ENCODE measurements around the gene MTHFSD.

The MTHFSD gene

DNA sequence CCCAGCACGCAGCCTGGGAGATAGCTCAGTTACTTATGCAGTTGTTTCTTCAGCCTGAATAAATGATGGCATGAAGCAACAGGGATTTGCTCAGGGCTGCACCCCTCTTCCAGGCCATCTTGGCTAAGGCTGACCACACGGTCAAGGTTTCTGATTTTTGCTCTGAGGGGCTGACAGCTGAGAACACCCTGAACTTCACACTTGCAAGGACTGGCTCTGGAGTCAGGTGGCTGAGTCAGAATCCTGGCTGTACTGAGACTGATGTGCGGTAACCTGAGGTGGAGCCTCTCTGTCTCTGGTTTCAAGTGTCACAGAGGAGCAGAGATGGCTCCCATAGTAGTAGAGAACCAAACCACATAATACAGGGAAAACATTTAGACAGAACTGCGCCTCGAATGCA lies 4.8 kb downstream of the MTHFSD start:
- TF ChIP-seq, protein P1, sequence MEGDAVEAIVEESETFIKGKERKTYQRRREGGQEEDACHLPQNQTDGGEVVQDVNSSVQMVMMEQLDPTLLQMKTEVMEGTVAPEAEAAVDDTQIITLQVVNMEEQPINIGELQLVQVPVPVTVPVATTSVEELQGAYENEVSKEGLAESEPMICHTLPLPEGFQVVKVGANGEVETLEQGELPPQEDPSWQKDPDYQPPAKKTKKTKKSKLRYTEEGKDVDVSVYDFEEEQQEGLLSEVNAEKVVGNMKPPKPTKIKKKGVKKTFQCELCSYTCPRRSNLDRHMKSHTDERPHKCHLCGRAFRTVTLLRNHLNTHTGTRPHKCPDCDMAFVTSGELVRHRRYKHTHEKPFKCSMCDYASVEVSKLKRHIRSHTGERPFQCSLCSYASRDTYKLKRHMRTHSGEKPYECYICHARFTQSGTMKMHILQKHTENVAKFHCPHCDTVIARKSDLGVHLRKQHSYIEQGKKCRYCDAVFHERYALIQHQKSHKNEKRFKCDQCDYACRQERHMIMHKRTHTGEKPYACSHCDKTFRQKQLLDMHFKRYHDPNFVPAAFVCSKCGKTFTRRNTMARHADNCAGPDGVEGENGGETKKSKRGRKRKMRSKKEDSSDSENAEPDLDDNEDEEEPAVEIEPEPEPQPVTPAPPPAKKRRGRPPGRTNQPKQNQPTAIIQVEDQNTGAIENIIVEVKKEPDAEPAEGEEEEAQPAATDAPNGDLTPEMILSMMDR (IDR thresholded peaks at IDR 0.05; ENCODE audit: low read depth, low read length) = no peak

DNA sequence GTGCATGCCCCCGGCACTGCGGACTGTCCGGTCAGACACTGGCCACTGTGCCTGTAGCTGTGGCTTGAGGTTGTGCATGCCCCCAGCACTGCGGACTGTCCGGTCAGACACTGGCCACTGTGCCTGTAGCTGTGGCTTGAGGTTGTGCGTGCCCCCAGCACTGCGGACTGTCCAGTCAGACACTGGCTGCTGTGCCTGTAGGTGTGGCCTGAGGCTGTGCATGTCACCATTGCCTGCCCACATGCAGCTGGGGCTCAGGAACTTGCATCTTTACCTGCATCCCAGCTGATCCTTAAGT lies 5.2 kb downstream of the MTHFSD start:
- H3K4me3 ChIP-seq (ENCODE audit: low read depth, low read length) = no peak overlapping the region
- TF ChIP-seq, protein P1 (IDR thresholded peaks at IDR 0.05; ENCODE audit: low read depth, low read length) = no peak

More for the DNA sequence above, 4.8 kb downstream of the MTHFSD start:
- no peak overlapping the region for H3K4me3 ChIP-seq (ENCODE audit: low read depth, low read length)

DNA sequence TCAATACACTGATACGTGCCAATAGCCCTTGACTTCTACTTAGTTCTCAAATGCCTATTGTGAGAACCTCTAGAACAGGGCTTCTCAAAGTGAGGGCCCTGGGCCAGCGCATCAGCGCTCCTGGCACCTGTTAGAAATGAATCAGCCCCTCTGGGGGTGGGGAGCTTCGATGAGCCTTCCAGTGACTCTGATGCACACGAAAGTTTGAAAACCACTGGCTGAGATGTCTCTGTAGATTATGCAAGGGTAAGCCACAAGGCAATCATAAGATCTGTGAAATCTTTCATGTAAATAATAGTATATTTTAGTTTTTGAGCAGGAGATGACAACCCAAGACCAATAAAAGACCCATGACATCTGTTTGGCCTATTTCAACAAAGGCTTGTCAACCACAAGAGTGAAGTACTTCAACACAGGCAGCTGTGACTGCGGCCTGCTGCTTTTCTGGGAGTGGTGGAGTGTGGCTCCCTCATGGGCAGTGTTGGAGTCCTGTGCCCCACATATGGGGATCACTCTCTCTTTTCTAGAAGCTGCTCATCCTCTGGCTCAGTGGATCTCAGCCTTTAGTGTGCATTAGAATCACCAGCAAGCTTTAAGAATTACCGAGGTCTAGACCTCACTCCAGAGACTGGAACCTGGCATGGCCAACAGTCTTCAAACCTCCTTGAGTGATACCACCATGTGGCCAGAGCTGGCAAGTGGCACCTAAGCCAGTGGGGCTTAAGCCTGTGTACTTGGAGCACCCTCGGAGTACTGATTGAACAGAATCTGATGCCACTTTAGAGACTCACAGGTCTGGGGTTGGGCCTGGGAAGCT lies 5.8 kb downstream of the MTHFSD start:
- H3K4me3 ChIP-seq (ENCODE audit: low read depth, low read length) = no peak overlapping the region
- TF ChIP-seq, protein P1 (IDR thresholded peaks at IDR 0.05; ENCODE audit: low read depth, low read length) = no peak

DNA sequence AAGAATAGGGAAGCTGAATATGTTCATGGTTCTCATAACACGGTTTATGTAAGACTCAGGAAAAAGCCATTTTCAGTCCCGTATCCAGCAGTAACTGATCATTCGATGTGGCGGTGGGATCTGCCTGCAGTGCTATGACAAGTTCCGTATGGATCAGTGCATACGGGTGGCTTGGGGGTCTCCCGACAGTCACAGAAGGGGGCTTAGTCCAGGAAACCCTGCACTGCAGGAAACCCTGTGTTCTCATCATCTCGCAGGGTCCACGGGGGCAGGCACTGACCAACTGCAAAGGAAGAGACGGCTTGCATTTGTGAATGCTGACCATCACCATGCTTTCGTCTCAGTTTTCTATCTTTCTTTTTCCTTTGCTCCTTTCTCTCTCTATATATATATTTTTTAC lies 7.7 kb downstream of the MTHFSD start:
- H3K4me3 ChIP-seq (ENCODE audit: low read depth, low read length) = no peak overlapping the region
- TF ChIP-seq, protein P1 (IDR thresholded peaks at IDR 0.05; ENCODE audit: low read depth, low read length) = no peak

DNA sequence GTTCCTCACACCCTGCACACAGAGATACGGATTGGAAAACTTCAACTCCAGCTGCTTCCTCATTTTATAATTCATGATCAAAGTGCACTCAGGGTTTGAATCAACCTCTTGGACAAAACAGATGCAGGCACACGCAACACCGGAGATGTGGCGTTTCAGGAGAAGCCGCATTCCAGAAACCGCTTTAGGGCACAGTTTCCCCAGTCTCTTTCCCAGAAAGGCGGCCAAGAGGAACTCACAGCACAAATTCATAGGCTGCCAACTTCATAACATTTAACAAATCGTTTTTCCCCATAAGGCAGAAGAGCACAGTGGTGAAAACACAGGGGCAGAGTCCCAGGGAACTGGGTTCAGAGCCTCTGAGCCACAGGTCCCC lies 8.4 kb downstream of the MTHFSD start:
- TF ChIP-seq, protein P1 (IDR thresholded peaks at IDR 0.05; ENCODE audit: low read depth, low read length) = no peak

DNA sequence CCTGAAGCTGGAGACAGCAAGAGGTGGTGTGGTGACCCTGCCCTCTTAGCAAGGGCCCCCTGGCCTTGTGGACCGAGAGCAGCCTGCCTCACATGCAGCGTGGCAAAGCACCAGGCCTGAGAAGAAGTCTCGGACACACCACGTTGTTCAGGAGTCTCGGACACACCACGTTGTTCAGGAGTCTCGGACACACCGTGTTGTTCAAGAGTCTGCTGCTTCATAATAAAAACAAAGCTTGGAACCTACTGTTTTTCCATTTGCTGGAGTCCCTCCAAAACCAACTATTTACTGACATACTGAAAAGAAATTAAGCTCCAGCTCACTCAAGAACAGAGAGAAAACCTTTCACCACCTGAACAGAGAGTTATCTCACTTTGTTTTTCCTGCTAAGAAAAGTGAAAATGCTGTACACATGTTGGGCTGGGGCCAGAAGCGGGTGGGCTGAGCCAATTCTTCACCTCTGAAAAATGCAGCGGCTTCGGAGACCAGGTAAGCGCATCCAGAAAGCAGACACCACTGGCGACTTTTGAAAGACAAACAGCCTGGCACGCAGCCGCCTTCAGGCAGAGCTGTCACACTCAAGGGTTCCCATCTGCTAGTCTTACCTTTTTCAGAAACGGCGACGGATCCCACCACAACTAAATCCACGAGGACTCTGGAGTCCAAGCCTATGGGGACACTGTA lies 8.9 kb downstream of the MTHFSD start:
- no peak overlapping the region for H3K4me3 ChIP-seq (ENCODE audit: low read depth, low read length)
- TF ChIP-seq, protein P1 (IDR thresholded peaks at IDR 0.05; ENCODE audit: low read depth, low read length) = no peak

More for the DNA sequence above, 8.4 kb downstream of the MTHFSD start:
- H3K4me3 ChIP-seq (ENCODE audit: low read depth, low read length) = no peak overlapping the region

DNA sequence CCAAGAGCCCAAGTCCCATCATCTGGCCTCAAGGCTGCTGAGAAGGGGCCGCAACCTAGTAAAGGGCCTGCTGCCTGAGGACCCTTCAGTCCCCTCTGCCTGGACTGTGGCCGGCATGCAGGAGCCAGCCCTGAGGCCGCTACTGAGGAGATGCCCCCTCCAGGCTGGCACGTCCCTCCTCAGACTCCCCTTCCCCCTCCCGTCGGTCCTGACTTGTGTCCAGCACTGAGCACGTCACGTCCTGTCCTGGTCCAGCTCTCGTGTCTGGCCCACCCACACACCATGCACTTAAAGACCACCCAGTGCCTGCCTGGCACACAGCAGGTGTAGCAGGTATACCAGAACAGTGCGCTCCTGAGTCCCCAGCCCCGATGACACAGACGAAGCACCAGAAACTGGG lies 9.6 kb downstream of the MTHFSD start:
- TF ChIP-seq, protein P1 (IDR thresholded peaks at IDR 0.05; ENCODE audit: low read depth, low read length) = no peak
- no peak overlapping the region for H3K4me3 ChIP-seq (ENCODE audit: low read depth, low read length)

Data from WI38 (cell line).